Uterus (tissue), 2 donors: ENCODE measurements around the gene TBC1D21.

ENCODE experiments used
- CTCF ChIP-seq, 4 experiments: fragments of 200-600 bp in 2 of 4; fragments of 450-650 bp in 2 of 4; sonication (generic) in 2 of 4; IDR thresholded peaks; one replicate each; pipeline ENCODE4 v1.5.1; 2016 to 2019; ENCODE audit warnings: antibody characterized with exemption in 4 of 4, mild to moderate bottlenecking in 2 of 4, moderate library complexity in 1 of 4
- POLR2A ChIP-seq, 2 donors: fragments of 450-650 bp; IDR thresholded peaks; one replicate each; pipeline ENCODE4 v1.6.1; 2016; ENCODE audit warnings: antibody characterized with exemption in 2 of 2, mild to moderate bottlenecking in 1 of 2, moderate library complexity in 1 of 2

GRCh38 chr15:73901126-73901810 lies 27.9 kb downstream of the TBC1D21 start:
- TF ChIP-seq POLR2A (IDR thresholded peaks at IDR 0.05), result no peak
- no peak for TF ChIP-seq CTCF (IDR thresholded peaks at IDR 0.05)
